Smooth muscle cell of the pulmonary artery (primary cell): ENCODE data around the gene ADRB1. TPM values are rescaled to one million over a fixed set of nuclear protein-coding genes. Genes with fewer than 3 reads are reported as not detected.

Experiments
- total RNA-seq: library from RNA; depleted of rRNA; stranded (reverse); fragments of >200 nt; gene quantifications from 2 replicates; pipeline ENCODE4 v1.2.3, GENCODE V29; 2014

ADRB1 gene
- not detected in 2 replicates for total RNA-seq

DNA sequence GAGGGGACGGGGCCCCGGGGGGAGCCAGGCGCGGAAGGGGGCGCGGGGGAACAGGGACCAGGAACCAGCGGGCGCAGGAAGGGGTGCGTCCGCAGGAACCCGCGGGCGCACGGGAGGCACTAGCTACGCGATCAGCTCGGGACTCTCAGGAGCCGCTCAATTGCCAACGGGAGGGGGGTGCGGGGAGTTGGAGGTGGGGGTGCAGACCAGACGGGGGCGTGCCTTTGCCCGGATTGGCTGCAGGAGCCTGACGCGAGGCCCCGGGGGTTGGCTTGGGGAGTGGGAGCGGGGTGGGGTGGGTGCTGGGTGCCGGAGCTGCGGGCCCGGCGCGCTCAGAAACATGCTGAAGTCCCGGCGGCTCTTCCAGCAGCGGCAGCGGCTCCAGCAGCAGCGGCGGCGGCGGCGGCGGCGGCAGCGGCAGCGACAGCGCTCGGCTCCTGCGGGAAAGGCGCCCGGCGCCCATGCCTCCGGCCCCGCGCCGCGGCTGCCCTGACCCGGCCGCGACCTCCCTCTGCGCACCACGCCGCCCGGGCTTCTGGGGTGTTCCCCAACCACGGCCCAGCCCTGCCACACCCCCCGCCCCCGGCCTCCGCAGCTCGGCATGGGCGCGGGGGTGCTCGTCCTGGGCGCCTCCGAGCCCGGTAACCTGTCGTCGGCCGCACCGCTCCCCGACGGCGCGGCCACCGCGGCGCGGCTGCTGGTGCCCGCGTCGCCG is at the start of gene ADRB1:
TSS of gene ADRB1 (plus strand) at position 335 of the 715 bp plus-strand sequence. CDS start at position 602, 267 bp downstream.

Other genes starting within 250 kb of the ADRB1 start
- 6.1 and 6.5 TPM in 2 replicates for gene DCLRE1A, start 189.8 kb upstream of the ADRB1 start, total RNA-seq
- 14.2 and 15.2 TPM in 2 replicates for gene NHLRC2, start 189.2 kb upstream of the ADRB1 start, total RNA-seq
- gene CCDC186, start 130.3 kb downstream of the ADRB1 start, total RNA-seq: 10.7 and 15.5 TPM in 2 replicates
- gene TDRD1, start 135.5 kb downstream of the ADRB1 start, total RNA-seq: 0.13 and 1.2 TPM in 2 replicates
- not detected in 2 replicates for gene VWA2, start 195.4 kb downstream of the ADRB1 start, total RNA-seq